MM.1S (cell line): Measurements from ENCODE around the gene MYO1G.

ENCODE experiments used
- DNase-seq: peaks from one replicate; pipeline ENCODE4 v3.0.0-alpha.2; 2015
- H2AFZ ChIP-seq: fragments of 300-600 bp; sonication (generic); 2 replicates; pipeline ENCODE4 v1.6.0; 2016; ENCODE audit warnings: antibody characterized with exemption, low read length
- H3F3A ChIP-seq: fragments of 300-600 bp; sonication (generic); 2 replicates; pipeline ENCODE4 v1.6.1; 2016; ENCODE audit warnings: mild to moderate bottlenecking, antibody characterized with exemption, low read length, moderate library complexity, mixed read lengths; ENCODE audit not compliant: insufficient read depth
- H3K27ac ChIP-seq: fragments of 300-600 bp; sonication (generic); 2 replicates; pipeline ENCODE4 v1.5.1; 2016; ENCODE audit warnings: mild to moderate bottlenecking, low read length
- H3K27me3 ChIP-seq: fragments of 300-600 bp; sonication (generic); replicated peaks from 2 replicates; pipeline ENCODE4 v1.6.0; 2016; ENCODE audit warnings: low read length; ENCODE audit not compliant: insufficient read depth
- H3K36me3 ChIP-seq: fragments of 300-600 bp; sonication (generic); replicated peaks from 2 replicates; pipeline ENCODE4 v1.6.1; 2016; ENCODE audit warnings: mild to moderate bottlenecking, low read length, mixed read lengths; ENCODE audit not compliant: insufficient read depth
- H3K4me1 ChIP-seq: fragments of 300-600 bp; sonication (generic); 2 replicates; pipeline ENCODE4 v1.6.1; 2016; ENCODE audit warnings: low read length, mixed read lengths
- H3K4me2 ChIP-seq: fragments of 300-600 bp; sonication (generic); 2 replicates; pipeline ENCODE4 v1.6.0; 2016; ENCODE audit warnings: low read depth, low read length
- H3K4me3 ChIP-seq: fragments of 300-600 bp; sonication (generic); 2 replicates; pipeline ENCODE4 v1.5.1; 2016; ENCODE audit warnings: low read length, mixed read lengths
- H3K79me2 ChIP-seq: fragments of 300-600 bp; sonication (generic); 2 replicates; pipeline ENCODE4 v1.6.1; 2016; ENCODE audit warnings: mixed run types, low read length, mixed read lengths
- H3K9ac ChIP-seq: fragments of 300-600 bp; sonication (generic); 2 replicates; pipeline ENCODE4 v1.6.1; 2016; ENCODE audit warnings: low read length, mixed read lengths
- H3K9me2 ChIP-seq: fragments of 300-600 bp; sonication (generic); replicated peaks from 2 replicates; pipeline ENCODE4 v1.6.1; 2016; ENCODE audit warnings: mild to moderate bottlenecking, low read length, mixed read lengths; ENCODE audit not compliant: insufficient read depth
- H3K9me3 ChIP-seq: fragments of 300-600 bp; sonication (generic); replicated peaks from 2 replicates; pipeline ENCODE4 v1.6.1; 2016; ENCODE audit warnings: mild to moderate bottlenecking, low read length, mixed read lengths; ENCODE audit not compliant: insufficient read depth
- H4K20me1 ChIP-seq: fragments of 300-600 bp; sonication (generic); 2 replicates; pipeline ENCODE4 v1.6.1; 2016; ENCODE audit warnings: mild to moderate bottlenecking, low read length, moderate library complexity, mixed read lengths; ENCODE audit not compliant: insufficient read depth
- CTCF ChIP-seq: fragments of 300-600 bp; sonication (generic); IDR thresholded peaks from 2 replicates; pipeline ENCODE4 v1.5.1; 2016; ENCODE audit warnings: antibody characterized with exemption, low read length, mixed read lengths
- EZH2 ChIP-seq: fragments of 300-600 bp; sonication (generic); optimal IDR thresholded peaks from 2 replicates; pipeline ENCODE3; 2017; ENCODE audit warnings: low read depth, mild to moderate bottlenecking, antibody characterized with exemption, low read length, mixed read lengths
- EZH2phosphoT487 ChIP-seq: fragments of 300-600 bp; sonication (generic); IDR thresholded peaks from 2 replicates; pipeline ENCODE4 v1.6.1; 2018; ENCODE audit warnings: antibody characterized with exemption, low read length

MYO1G gene

DNA sequence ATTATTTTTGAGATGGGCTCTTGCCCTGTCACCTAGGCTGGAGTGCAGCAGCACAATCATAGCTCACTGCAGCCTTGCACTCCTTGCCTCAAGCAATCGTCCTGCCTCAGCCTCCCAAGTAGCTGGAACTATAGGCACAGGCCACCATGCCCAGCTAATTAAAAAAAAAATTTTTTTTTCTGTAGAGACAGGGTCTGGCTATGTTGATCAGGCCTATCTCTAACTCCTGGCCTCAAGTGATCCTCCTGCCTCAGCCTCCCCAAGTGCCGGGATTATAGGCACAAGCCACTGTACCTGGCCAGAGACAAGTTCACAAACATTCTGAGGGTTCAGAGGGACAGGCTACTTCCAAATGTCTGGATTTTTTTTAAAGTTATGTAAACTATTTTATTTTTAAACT lies 61.4 kb downstream of the MYO1G start:
- Histone ChIP-seq H3K9me2 (no peaks in the 10 kb centered on the region), H3K9ac (no peak overlapping the region), H3K9me3 (no peaks in the 10 kb centered on the region), H4K20me1 (no peaks in the 10 kb centered on the region), H3K4me3 (no peak overlapping the region), H3K36me3 (no peaks in the 10 kb centered on the region), H3K4me1 (no peaks in the 10 kb centered on the region), H3K4me2 (no peak overlapping the region), H3F3A (no peaks in the 10 kb centered on the region), H3K27ac (no peak overlapping the region), H2AFZ (no peak overlapping the region), H3K79me2 (no peaks in the 10 kb centered on the region), H3K27me3 (no peaks in the 10 kb centered on the region)
- no peak for DNase-seq
- no peak for TF ChIP-seq EZH2
- no peak for TF ChIP-seq CTCF
- TF ChIP-seq EZH2phosphoT487 = no peak

GRCh38 chr7:44914992-44915607 lies 63.7 kb downstream of the MYO1G start:
- Histone ChIP-seq H4K20me1 (no peaks in the 10 kb centered on the region), H3K4me2 (no peak overlapping the region), H2AFZ (no peak overlapping the region), H3K36me3 (no peaks in the 10 kb centered on the region), H3F3A (no peaks in the 10 kb centered on the region), H3K27me3 (no peaks in the 10 kb centered on the region), H3K4me3 (no peak overlapping the region), H3K79me2 (no peaks in the 10 kb centered on the region), H3K9me3 (no peaks in the 10 kb centered on the region), H3K9me2 (no peaks in the 10 kb centered on the region), H3K27ac (no peak overlapping the region), H3K4me1 (no peaks in the 10 kb centered on the region), H3K9ac (no peak overlapping the region)
- TF ChIP-seq EZH2phosphoT487 = no peak
- TF ChIP-seq CTCF = no peak
- TF ChIP-seq EZH2 = no peak
- no peak for DNase-seq

DNA sequence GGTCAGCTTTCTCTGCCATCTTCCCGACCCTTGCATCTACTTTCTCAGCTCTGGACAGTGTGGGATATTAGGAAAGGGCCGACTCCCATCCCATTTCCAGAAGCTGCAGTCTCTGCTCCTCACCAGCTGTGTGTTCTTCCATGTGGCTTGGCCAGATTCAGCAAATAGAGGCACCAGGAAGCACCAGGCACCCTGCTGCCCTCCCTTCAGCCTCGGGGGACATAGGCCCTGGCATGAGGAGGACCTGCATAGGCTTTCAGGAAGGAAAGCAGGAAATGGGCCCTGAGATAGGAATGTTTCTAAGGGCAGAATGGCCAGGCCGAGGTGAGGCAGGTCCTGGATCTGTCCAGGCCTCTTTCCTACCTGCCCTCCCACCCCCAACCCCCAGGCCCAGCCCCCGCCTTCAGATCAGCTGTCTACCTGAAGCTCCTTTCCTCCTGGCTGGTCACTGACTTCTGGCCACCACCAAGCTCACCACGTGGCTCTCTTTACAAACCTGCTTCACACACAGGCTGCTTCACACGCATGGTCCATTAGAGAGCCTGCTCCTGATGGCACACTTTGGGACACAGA lies 66.0 kb downstream of the MYO1G start:
- Histone ChIP-seq H3K4me2 (no peak overlapping the region), H3K27me3 (no peaks in the 10 kb centered on the region), H4K20me1 (no peaks in the 10 kb centered on the region), H3K27ac (no peak overlapping the region), H3K9ac (no peak overlapping the region), H3K36me3 (no peaks in the 10 kb centered on the region), H3F3A (no peaks in the 10 kb centered on the region), H3K9me2 (no peaks in the 10 kb centered on the region), H3K4me1 (no peaks in the 10 kb centered on the region), H3K79me2 (no peaks in the 10 kb centered on the region), H3K4me3 (no peak overlapping the region), H2AFZ (no peak overlapping the region), H3K9me3 (no peaks in the 10 kb centered on the region)
- DNase-seq = no peak
- TF ChIP-seq CTCF = no peak
- TF ChIP-seq EZH2 = no peak
- no peak for TF ChIP-seq EZH2phosphoT487
